HG03159 (cell line): ENCODE data around the gene SART1.
A peak's percentile ranks its signal among the peaks of the same experiment; 100 is the strongest.
"Not testable (repeated sequence)": the region's sequence is repeated elsewhere in the genome, so short reads cannot be mapped to it uniquely, and the experiment has no call there.

Experiments
- ATAC-seq: cut with Tn5 transposase; IDR thresholded peaks from one replicate; pipeline ENCODE4 v1.9.1; 2021; ENCODE audit warnings: mild to moderate bottlenecking, moderate library complexity; ENCODE audit not compliant: unreplicated experiment

SART1 gene

DNA sequence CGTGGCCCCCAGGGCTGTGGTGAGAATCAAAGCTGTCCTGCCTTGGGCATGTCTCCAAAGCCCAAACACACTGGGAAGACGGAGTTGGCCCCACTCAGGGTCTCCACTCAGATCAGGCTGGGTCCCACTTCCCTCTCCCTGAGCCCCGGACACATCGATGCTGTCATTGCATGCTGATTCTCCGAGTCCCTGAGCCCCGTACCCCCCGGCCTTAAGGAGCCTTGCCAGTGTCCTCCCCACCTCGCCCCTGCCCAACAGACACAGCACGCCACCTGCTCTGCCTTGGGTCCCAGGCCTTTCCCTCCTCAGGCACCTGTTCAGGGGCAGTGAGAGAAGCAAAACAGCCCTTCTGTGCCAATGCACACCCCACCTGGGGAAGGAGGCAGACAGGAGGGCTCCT lies 25.8 kb downstream of the SART1 start:
- no peak for ATAC-seq

DNA sequence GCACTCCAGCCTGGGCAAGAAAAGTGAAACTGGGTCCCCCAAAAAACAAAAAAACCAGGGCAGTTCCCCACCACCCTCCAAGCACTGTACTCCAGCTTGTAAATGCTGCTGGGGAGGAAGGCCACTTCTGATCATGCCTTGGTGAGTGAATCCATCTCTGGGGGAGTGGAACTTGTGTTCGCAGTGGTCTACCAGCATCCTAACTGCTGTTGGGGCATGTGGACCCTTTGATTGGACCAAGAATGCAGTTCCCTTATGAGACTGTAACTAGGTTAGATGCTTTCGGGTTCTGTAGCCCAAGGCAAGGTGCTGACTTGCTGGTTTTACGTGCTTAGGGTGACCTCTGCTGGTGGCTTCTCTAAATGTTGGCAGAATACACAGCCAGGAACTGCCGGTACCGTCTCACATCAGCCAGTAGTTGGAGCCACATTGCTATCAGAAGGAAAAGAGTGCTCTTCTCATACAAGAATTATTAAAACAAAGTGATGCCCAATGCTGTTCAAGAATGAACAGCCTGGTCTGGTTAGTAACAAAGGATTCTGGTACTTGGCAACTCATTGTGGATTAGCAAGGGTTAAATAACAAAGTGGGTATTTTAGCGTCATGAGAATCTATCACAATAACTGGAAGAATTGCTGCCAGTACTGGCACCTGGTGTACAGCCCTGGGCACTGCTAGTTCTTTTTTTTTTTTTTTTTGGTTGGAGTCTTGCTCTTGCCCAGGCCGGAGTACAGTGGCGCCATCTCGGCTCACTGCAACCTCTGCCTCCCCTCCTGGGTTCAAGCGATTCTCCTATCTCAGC lies 27.5 kb downstream of the SART1 start:
- ATAC-seq, result peak; percentile 88

DNA sequence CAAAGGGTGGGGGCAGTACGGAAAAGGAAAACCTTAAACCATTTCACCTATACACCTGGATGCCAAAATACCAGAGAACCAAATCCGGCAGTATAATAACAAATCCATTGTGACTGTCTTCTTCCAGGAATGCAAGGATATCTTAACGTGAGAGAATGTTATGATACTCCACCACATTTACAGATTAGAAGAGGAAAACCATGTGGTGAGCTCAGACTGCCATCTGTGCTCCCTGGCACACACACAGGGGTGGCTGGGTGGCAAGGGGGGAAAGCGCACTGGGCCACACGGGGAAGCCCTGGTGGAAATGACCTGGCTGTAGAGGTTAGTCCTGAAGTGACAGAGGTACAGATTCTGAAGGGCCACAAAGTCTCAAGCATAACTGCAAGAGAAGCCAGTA lies 30.5 kb downstream of the SART1 start:
- no peak for ATAC-seq

DNA sequence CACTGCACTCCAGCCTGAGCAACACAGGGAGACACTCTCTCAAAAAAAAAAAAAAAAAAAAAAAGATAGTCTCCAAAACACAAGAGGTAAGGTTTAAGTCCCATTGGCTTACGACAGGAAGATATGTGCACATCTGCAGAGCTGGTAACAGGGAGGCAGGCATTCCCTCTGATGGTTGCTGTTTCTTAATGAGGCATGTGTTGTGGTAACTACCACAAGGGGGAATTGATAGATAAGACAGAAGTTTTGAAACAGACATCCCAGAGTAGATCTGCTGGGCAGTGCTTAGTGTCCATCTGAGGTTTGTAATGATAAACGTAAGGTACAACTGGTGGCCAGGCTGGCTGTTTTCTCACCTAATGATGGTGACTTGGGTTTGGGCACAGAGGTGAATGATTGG lies 35.8 kb downstream of the SART1 start:
- no peak for ATAC-seq

DNA sequence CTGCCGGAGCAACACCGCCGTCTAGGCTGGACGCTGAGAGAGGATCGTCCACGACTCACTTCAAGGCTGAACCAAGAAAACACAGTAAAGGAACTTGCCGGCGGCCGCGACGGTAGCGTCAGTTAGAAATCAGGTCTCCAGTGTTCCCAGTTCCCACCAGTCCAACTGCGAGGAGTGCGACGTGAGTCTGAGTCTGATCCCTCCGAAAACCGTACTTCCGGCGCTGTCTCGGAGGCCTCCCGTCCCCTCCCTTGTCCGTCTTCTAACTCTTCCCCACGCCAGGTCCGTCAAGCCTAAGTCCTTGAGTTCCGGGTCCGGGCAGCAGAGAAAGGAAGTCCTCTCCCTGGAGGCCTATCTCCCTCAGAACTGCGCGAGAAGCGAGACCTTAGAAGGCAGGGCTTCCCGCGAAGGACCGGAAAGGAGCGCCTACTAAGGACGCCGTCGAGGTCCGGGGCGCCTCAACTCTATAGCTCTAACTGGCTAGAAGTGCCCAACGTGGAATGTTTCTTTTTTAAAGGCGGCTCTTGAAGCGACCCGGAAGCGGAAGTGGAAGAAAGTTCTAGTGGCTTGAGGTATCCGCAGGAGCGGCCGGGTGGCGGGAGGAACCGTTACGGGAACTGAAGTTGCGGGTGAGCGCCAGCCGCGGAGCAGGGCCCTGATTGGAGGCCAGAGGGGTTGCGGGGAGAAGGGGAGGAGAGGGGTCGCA lies 40.6 kb downstream of the SART1 start, which contains the start of the genes BANF1 and EIF1AD:
Gene BANF1, plus strand, starts transcription at position 562 of the 706 bp plus-strand sequence. CDS start 748 bp downstream, outside the sequence.
Gene EIF1AD, minus strand, starts transcription at position 216 of the 706 bp plus-strand sequence. CDS start 1,768 bp downstream, outside the sequence.
- ATAC-seq, result peak; percentile 74

DNA sequence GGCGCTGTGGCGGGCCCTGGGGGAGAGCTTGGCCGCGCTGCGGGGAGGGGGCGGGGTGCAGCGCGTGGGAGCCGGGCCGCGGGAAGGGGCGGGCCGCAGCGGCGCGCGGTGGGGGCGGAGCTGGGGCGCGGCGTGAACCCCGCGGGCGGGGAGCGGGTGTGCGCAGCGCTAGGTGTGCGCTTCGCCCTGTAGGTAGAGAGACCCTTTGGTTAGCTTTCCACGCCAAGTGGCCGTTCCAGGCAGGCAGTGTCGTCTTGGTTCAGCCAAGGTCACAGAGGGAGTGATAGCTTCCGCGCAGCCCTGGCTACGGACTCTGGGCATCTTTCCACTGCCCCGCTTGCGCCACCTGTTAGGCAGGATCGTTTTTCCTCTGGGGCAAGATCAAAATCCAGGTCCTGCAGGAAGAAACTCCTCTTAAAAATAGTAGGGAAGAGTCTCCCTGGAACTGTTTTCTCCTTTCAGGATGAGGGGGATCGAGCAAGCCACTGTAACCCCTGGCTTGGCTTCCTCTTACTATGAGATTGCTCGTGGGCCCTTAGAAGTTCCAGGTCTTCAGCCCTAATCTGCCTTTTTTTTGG lies 41.2 kb downstream of the SART1 start:
- ATAC-seq, result peak; percentile 41

DNA sequence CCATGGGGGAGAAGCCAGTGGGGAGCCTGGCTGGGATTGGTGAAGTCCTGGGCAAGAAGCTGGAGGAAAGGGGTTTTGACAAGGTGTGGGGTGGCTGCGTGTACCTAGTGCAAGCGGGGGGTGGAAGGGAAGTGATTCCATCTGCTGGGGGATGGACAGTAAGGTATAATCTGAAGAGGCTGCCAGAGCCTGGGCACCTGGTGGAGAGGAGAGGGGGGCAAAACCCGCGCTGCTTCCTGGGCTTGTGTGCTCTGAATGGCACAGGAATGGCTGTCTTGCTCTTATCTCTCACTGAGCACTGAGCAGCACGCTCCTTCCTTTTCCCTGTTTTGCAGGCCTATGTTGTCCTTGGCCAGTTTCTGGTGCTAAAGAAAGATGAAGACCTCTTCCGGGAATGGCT lies 41.8 kb downstream of the SART1 start:
- no peak for ATAC-seq

DNA sequence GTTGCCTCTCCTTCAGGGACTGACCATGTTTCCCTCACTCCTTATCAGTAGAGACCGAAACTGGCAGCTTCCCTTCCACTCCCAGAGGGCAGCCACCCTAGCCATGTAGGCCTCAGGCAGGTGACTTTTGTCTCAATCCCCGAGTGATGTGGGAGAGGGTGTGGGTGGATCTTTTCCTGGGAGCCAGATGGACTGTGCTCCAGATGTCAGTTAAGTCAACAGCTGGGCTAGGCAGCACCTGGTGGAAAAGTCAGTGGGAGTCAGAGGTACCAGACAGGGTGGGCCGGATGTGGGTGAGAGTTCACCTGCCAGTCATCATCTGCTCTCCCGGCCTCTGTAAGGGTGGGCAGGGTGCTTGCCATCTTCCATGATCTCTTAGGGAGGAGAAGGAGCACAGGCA lies 42.7 kb downstream of the SART1 start:
- ATAC-seq, result no peak

DNA sequence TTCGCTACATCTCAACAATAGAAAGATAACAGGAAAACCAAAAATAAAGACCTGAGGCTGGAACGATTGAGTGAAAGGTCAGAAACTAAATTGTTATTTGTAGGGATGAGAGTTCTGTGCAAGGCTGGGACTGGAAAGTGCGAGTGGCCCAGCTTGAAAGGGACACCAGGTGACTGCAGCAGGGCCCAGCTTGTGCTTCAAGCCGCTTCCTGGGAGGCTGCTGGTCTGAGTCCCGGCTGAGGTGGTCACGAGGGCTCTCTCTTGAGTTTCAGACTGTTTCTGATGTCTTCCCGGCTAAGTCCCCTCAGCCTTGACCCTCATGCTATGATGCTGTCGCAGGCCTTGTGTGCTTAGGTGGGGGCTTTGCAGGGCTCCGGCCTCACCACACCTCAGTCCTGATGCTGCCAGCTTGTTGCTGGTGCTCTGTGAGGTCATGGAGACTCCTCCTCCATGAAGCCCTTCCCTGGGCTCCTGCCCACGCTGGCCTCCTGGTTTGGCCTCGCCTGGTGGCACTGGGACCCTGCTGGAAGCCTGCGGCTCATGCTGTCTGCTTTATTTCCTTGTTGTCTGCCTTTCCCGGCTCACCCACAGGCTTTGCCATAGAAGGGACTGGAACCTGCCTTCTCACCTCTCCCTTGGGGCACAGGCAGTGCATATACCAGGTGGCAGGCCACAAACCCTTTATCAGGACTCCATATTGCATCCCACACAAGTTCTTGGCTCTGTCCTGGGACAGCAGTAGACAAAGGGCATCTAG lies 44.8 kb downstream of the SART1 start:
- no peak for ATAC-seq

DNA sequence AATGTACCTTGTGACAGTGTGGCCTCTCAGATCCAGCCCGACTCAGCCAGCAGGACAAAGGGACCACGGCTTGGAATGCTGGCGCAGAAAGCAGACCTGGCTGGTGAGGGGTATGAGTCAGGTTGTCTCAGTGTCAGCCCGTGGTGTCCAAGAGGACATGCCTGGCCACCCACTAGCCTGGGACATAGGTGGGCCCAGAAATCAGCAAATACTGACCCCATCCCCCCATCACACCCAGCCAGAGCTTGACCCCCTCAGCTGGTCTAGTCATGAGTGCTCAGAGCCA lies 45.3 kb downstream of the SART1 start:
- ATAC-seq, result no peak

DNA sequence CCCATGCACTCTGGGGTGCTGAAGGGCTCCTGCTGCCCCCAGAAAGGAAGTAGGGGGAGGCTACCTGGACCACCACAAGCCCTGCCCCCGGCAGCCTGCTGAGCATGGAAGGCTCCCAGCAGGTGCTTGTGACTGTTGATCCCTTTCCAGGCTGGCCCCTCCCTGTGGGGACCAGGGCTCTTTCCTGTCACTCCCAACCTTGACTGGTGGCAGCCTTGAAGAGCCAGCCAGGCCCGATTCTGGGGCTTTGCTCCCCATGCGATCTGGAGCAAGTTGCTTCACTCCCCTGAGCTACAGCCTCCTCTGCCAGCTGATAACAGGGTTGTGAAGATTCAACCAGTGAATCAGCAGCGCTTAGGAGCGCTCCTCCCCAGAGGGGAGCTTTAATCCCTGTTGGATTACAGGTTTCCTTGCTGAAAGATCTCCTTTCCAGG lies 45.7 kb downstream of the SART1 start:
- ATAC-seq, result no peak

DNA sequence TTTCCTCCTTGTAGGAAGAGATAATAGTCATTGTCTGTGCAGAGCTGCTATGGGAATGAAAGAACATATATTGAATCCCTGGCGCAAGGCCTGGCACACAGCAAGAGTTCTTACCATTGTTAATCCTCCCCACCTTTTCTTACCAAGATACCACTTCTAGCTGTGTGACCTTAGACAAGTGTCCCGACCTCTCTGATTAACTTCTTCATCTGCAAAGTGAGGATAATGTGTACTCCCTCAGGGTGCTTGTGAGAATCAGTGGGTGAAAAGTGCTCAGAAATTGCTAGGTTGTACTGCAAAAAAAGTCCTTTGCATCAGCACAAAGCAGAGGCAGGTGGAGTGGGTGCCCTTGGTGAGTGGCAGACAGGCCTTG lies 46.5 kb downstream of the SART1 start:
- no peak for ATAC-seq

DNA sequence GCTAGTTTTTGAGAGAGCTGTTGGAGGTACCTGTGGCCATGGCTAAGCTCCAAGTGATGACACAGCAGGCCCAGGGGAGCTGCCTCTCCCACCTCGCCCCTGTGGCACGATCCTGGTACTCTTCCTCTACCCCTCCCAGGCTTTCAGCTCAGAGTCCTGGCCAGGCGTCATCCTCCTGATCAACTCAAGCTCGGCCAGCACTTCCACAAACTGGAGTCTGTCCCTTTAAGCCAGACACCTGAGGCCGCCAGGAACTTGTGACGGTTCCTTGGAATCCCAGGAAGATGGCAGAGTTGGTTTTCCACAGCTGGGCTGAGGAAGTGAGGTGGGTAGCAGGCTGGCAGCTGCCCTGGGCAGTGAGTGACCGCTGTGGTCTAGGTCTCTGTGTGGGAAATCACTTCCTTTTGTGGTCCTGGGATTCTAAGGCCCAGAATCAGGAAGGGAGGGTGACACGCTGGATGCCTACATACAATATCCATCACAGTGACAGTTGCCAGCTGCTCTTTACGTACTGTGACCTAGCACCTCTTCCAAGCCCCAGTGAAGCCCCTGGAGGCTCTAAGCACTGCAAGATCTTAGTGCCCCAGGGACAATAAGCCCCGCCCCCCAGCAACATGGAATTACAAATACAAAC lies 47.1 kb downstream of the SART1 start:
- no peak for ATAC-seq

DNA sequence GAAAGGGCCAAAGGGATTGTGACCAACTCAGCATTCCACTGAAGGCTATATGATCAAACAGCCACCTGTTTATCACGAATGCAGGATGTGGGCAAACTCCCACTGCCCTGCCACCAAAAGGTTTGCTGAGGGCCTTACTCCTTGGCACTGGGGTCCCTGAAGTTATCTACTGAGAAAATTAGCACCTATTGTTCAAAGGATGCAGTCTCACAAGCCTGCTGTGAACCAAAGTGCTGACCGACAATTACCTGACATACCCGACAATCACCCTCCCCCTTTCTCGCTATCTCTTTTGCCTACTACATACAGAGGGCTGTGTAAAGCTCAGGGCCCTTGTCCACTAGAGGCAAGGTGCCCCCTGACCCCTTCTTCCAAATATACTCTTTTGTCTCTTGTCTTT lies 48.5 kb downstream of the SART1 start:
- not testable (repeated sequence) for ATAC-seq

DNA sequence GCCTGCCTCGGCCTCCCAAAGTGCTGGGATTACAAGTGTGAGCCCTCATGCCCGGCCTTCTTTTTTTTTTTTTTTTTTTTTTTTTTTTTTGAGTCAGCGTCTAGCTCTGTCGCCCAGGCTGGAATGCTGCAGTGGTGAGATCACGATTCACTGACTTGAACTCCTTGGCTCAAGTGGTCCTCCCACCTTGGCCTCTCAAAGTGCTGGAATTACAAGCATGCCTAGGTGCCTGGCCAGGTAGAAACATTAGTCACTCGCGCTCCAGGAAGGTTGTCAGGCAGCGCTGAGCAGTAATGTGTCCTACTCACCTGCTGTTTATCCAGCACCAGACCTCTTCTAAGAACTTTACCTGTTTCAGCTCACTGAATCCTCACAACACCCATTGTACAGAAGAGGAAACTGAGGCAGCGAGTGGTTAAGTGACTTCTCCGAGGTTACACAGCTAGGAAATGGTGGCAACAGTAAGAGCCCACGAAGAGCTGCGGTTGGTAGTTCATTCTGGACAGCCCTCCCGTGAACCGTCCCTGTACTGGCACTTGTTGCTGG lies 49.8 kb downstream of the SART1 start:
- no peak for ATAC-seq

DNA sequence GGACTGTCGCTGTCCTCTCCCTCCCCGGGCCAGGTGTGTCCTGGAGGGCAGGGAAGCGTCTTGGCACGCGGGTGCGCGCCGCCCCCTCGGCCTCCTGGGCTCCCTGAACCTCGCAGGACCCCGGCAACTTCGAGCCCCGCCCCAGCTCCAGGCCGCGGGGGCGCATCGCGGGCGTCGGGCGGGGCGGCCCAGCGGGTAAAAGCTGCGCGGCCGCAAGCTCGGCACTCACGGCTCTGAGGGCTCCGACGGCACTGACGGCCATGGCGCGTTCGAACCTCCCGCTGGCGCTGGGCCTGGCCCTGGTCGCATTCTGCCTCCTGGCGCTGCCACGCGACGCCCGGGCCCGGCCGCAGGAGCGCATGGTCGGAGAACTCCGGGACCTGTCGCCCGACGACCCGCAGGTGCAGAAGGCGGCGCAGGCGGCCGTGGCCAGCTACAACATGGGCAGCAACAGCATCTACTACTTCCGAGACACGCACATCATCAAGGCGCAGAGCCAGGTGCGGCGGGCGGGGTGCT lies 50.3 kb downstream of the SART1 start, which contains the start of gene CST6:
Gene CST6, plus strand, starts transcription at position 224 of the 519 bp plus-strand sequence. Its CDS starts 37 bp downstream, at position 261.
- no peak for ATAC-seq

DNA sequence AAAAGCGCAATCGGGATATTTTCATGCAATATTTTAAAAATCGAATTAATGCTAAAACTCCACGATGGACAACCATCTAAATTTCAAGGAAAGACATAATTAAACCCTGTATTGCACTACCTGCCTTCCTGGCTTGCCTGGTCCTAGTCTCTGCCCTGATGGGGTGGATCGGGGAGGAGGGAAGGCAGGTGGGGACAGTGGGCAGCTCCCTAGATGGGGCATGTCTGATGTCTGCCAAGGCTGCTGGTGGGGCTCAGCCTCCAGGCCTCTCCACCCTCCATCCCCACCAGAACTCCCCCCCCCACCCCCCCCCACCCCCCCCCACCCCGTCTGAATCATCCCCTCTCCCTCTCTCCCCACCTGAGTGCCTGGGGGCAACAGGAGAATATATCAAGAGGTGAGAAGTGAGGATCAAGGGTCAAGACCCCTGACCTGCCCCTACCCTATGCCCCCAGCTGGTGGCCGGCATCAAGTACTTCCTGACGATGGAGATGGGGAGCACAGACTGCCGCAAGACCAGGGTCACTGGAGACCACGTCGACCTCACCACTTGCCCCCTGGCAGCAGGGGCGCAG lies 50.9 kb downstream of the SART1 start:
- no peak for ATAC-seq

DNA sequence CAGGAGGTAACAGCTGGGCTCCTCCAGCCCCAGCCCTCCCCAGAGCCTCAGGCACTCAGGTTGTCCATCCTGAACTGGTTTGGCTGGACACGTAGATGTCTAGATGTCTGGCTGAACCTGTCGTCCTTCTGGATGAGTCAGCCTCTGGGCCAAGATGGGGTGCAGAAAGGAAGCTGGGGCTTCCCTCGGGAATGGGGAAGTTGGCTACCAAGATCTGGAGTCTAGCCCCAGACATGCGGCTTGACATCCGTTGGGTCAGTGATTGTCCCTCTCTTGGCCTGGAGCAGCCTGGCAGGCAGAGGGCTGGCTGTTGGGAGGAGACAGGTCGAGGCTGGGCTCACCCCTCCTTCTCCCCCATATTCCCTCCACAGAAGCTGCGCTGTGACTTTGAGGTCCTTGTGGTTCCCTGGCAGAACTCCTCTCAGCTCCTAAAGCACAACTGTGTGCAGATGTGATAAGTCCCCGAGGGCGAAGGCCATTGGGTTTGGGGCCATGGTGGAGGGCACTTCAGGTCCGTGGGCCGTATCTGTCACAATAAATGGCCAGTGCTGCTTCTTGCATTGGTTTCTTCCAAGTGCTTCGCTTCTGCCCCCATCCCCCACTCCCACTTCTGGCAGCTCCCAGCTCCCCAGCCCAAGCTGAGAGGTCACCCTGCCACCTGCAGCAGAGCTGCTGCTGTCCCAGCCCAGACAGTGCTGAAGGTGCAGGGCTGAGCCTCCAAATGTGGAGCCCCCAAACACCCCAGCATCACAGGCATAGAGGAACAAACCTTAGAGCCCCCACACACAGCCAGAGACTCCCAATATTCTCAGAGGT lies 51.6 kb downstream of the SART1 start:
- ATAC-seq, result no peak

DNA sequence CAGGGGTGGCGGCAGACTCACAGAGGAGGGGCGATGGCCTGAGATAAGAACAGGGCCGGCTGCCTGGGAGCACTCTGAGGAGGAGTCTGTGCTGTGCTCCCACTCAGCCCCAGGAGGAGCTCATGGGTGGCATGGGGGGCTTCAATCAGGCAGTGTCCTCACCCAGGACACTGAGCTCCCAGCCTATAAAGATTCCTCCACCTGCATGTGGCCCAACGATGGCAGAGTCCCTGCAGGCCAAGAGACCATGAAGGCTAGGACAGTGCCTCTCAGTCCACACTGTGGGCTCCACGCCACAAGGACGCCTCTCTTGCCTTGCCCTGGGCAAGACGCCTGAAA lies 52.2 kb downstream of the SART1 start:
- ATAC-seq, result no peak
